GM18951 (cell line): ENCODE data around the gene BRINP2.

Experiments
- POLR2A ChIP-seq: IDR thresholded peaks from 4 replicates; pipeline ENCODE4 v1.6.1; 2011; ENCODE audit warnings: mild to moderate bottlenecking; ENCODE audit not compliant: insufficient read length, insufficient read depth; ENCODE audit errors: extremely low read depth
- in situ Hi-C: fragments of 300-500 bp; cut with MboI; formaldehyde crosslinking; loops from one replicate; pipeline ENCODE4 v1.12.0; 2022; ENCODE audit warnings: low sequenced_read_pairs, mixed read lengths, inconsistent platforms; ENCODE audit not compliant: unreplicated experiment

BRINP2 gene

GRCh38 chr1:177211231-177211630, 40.5 kb downstream of the BRINP2 start:
- in situ Hi-C loops = no loop called here
- TF ChIP-seq POLR2A = no peak

- in situ Hi-C loops = no loop called here
- TF ChIP-seq POLR2A = no peak
These were observed 45.9 kb downstream of the BRINP2 start for GRCh38 chr1:177216587-177217202.

- TF ChIP-seq POLR2A = no peak
- in situ Hi-C loops = no loop called here
These were observed 49.0 kb downstream of the BRINP2 start for GRCh38 chr1:177219554-177220458.

GRCh38 chr1:177223359-177223758, 52.6 kb downstream of the BRINP2 start:
- in situ Hi-C loops = no loop called here
- TF ChIP-seq POLR2A = no peak

- TF ChIP-seq POLR2A = no peak
- in situ Hi-C loops = no loop called here
These were observed 57.4 kb downstream of the BRINP2 start for GRCh38 chr1:177227978-177228692.

GRCh38 chr1:177228693-177229065, 57.9 kb downstream of the BRINP2 start:
- in situ Hi-C loops = no loop called here
- TF ChIP-seq POLR2A = no peak

- in situ Hi-C loops = no loop called here
- TF ChIP-seq POLR2A = no peak
These were observed 59.0 kb downstream of the BRINP2 start for GRCh38 chr1:177229781-177230180.

GRCh38 chr1:177230228-177231016, 59.7 kb downstream of the BRINP2 start:
- in situ Hi-C loops = no loop called here
- TF ChIP-seq POLR2A = no peak

- TF ChIP-seq POLR2A = no peak
- in situ Hi-C loops = no loop called here
These were observed 64.6 kb downstream of the BRINP2 start for GRCh38 chr1:177235350-177235749.

GRCh38 chr1:177236962-177237361, 66.2 kb downstream of the BRINP2 start:
- in situ Hi-C loops = no loop called here
- no peak for TF ChIP-seq POLR2A

GRCh38 chr1:177238967-177239366, 68.2 kb downstream of the BRINP2 start:
- no peak for TF ChIP-seq POLR2A
- in situ Hi-C loops = no loop called here

GRCh38 chr1:177239792-177240191, 69.0 kb downstream of the BRINP2 start:
- in situ Hi-C loops = no loop called here
- TF ChIP-seq POLR2A = no peak

- no peak for TF ChIP-seq POLR2A
These were observed 73.0 kb downstream of the BRINP2 start for GRCh38 chr1:177243773-177244172.

More at GRCh38 chr1:177243773-177244172, 73.0 kb downstream of the BRINP2 start:
- in situ Hi-C loops = no loop called here
